Measurements from ENCODE around the gene AGTPBP1. TPM values are rescaled to one million over a fixed set of nuclear protein-coding genes. Genes with fewer than 3 reads are reported as not detected.
A peak's percentile ranks its signal among the peaks of the same experiment; 100 is the strongest.

Gene AGTPBP1
- total and polyA plus RNA-seq, 9 of the 15 experiments (the other 6 are each of a cell fraction or from before 2014, with no cell fraction given) = 1.4 to 7.9 (median 4.6) TPM

DNA sequence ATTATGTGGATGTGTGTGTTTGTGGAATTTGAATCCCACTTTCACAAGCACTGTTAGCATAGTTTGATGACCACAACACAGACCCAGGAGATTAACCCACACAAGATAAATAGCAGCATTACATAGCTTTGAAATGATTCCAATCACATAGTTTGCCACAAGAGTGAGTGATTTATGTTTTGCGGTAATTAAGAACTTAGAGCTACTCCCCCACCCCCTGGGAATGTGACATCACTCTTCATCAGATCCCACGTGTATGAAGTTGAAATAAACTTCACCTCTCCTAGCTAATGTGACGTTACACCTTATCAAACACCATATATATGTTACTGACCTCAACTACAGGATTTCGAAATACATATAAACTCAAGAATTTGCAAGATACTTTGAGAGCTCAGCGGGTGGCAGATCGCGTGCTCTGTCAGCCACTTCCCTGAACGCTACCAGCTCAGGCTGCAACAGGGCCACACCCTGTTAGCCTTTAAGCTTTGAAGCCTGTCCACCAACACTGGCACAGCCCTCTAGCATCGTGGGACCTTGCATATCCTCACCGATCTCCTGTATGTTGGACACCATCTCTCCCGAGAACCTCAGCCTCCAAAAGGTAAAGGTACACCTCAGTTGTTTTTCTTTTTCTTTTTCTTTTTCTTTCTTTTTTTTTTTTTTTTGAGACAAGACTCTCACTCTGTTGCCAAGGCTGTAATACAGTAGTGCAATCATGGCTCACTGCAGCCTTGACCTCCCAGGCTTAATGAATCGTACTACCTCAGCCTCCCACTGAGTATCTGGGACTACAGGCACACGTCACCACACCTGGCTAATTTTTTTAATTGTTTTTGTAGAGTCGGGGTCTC lies 1.7 kb upstream of the AGTPBP1 start (continued):
- TF ChIP-seq RHOXF2B (CRISPR knock-in tag; conservative IDR thresholded peaks at IDR 0.05) (no peak), ZNF282 (CRISPR knock-in tag; IDR thresholded peaks at IDR 0.05) (no peak), BCOR (IDR thresholded peaks at IDR 0.05) (peak; percentile 29; the same call in 1 of the 2 replicates), NR0B1 (IDR thresholded peaks at IDR 0.05; ENCODE audit: partially characterized antibody) (no peak), KDM2B (CRISPR knock-in tag; IDR thresholded peaks at IDR 0.05) (no peak), MBD1 (CRISPR knock-in tag; IDR thresholded peaks at IDR 0.05) (no peak), HES1 (IDR thresholded peaks at IDR 0.05; ENCODE audit: low read depth) (peak; percentile 91), ZSCAN32 (CRISPR knock-in tag; IDR thresholded peaks at IDR 0.05) (no peak), HCFC1 (IDR thresholded peaks at IDR 0.05; ENCODE audit: low read depth, low read length) (no peak), STAT5A (IDR thresholded peaks at IDR 0.05; ENCODE audit: borderline replicate concordance, low read length) (0 out of 2 replicates have a peak, but pooled peaks have one; percentile 10), ZNF79 (CRISPR knock-in tag; IDR thresholded peaks at IDR 0.05; ENCODE audit: low read depth) (no peak), SMC3 (conservative IDR thresholded peaks at IDR 0.05; ENCODE audit: insufficient read depth, low read depth, low read length) (no peak), ZNF561 (CRISPR knock-in tag; conservative IDR thresholded peaks at IDR 0.05) (no peak), MEIS2 (IDR thresholded peaks at IDR 0.05; ENCODE audit: partially characterized antibody) (peak; percentile 97), ZNF23 (CRISPR knock-in tag; IDR thresholded peaks at IDR 0.05) (no peak), RBM17 (IDR thresholded peaks at IDR 0.05; ENCODE audit: borderline replicate concordance, low read depth, low read length) (no peak), MXI1 (IDR thresholded peaks at IDR 0.05; ENCODE audit: low read depth, low read length) (no peak)
- TF ChIP-seq, protein P1, sequence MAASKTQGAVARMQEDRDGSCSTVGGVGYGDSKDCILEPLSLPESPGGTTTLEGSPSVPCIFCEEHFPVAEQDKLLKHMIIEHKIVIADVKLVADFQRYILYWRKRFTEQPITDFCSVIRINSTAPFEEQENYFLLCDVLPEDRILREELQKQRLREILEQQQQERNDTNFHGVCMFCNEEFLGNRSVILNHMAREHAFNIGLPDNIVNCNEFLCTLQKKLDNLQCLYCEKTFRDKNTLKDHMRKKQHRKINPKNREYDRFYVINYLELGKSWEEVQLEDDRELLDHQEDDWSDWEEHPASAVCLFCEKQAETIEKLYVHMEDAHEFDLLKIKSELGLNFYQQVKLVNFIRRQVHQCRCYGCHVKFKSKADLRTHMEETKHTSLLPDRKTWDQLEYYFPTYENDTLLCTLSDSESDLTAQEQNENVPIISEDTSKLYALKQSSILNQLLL (CRISPR knock-in tag; IDR thresholded peaks at IDR 0.05; ENCODE audit: borderline replicate concordance) = no peak
- TF ChIP-seq, protein P2, sequence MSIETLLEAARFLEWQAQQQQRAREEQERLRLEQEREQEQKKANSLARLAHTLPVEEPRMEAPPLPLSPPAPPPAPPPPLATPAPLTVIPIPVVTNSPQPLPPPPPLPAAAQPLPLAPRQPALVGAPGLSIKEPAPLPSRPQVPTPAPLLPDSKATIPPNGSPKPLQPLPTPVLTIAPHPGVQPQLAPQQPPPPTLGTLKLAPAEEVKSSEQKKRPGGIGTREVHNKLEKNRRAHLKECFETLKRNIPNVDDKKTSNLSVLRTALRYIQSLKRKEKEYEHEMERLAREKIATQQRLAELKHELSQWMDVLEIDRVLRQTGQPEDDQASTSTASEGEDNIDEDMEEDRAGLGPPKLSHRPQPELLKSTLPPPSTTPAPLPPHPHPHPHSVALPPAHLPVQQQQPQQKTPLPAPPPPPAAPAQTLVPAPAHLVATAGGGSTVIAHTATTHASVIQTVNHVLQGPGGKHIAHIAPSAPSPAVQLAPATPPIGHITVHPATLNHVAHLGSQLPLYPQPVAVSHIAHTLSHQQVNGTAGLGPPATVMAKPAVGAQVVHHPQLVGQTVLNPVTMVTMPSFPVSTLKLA (conservative IDR thresholded peaks at IDR 0.05) = peak; percentile 37 to 56
- TF ChIP-seq, protein P3, sequence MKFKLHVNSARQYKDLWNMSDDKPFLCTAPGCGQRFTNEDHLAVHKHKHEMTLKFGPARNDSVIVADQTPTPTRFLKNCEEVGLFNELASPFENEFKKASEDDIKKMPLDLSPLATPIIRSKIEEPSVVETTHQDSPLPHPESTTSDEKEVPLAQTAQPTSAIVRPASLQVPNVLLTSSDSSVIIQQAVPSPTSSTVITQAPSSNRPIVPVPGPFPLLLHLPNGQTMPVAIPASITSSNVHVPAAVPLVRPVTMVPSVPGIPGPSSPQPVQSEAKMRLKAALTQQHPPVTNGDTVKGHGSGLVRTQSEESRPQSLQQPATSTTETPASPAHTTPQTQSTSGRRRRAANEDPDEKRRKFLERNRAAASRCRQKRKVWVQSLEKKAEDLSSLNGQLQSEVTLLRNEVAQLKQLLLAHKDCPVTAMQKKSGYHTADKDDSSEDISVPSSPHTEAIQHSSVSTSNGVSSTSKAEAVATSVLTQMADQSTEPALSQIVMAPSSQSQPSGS (CRISPR knock-in tag; IDR thresholded peaks at IDR 0.05) = no peak

All from K562 (cell line).